GM12878 (cell line): Measurements from ENCODE around the gene PAOX. TPM values are rescaled to one million over a fixed set of nuclear protein-coding genes. Genes with fewer than 3 reads are reported as not detected.

Experiments used
- CHD2 ChIP-seq: IDR thresholded peaks from 2 replicates; pipeline ENCODE4 v1.6.1; 2011; ENCODE audit warnings: low read depth, low read length, improper control_type of control experiment, borderline replicate concordance
- IKZF1 ChIP-seq: fragments of 450-650 bp; conservative IDR thresholded peaks from 2 replicates; pipeline ENCODE4 v1.6.1; 2017; ENCODE audit warnings: antibody characterized with exemption, mild to moderate bottlenecking
- MEF2A ChIP-seq: IDR thresholded peaks from 2 replicates; pipeline ENCODE4 v1.6.1; 2011; ENCODE audit warnings: low read depth, mild to moderate bottlenecking, low read length, moderate library complexity; ENCODE audit not compliant: insufficient read depth
- PML ChIP-seq: IDR thresholded peaks from 2 replicates; pipeline ENCODE4 v1.6.1; 2012; ENCODE audit warnings: low read length, inconsistent platforms
- SMAD1 ChIP-seq: fragments of 450-650 bp; IDR thresholded peaks from 2 replicates; pipeline ENCODE4 v1.6.1; 2018; ENCODE audit warnings: mild to moderate bottlenecking, low read depth; ENCODE audit not compliant: partially characterized antibody
- SREBF2 ChIP-seq: IDR thresholded peaks from 2 replicates; pipeline ENCODE4 v1.6.1; 2012; ENCODE audit warnings: mild to moderate bottlenecking, low read length
- SRF ChIP-seq, 2 experiments: IDR thresholded peaks; 2 replicates each; pipeline ENCODE4 v1.6.1; 2011; ENCODE audit warnings: low read depth in 2 of 2, low read length in 2 of 2, mild to moderate bottlenecking in 1 of 2, moderate library complexity in 1 of 2
- ZNF622 ChIP-seq: fragments of 450-650 bp; IDR thresholded peaks from 2 replicates; pipeline ENCODE4 v1.6.1; 2017; ENCODE audit warnings: mild to moderate bottlenecking, inconsistent platforms
- polyA plus RNA-seq, 11 experiments: library from polyadenylated mRNA; depleted of rRNA in 4 of 11; unstranded in 6 of 11; stranded (reverse) in 5 of 11; fragments of >200 nt; fragmentation: Nextera tagmentation in 4 of 11; fragmentation: Illumina TruSeq in 1 of 11; extraction: Ambion mirVana in 4 of 11; extraction: Trizol in 1 of 11; gene quantifications; 1 replicate in 1 of 11; 2 replicates in 10 of 11; pipeline versions ENCODE4 v1.2.1 to v1.2.3, GENCODE V29; 2011 to 2016; ENCODE audit warnings: inconsistent platforms in 2 of 11, missing spikeins in 2 of 11, low read depth in 1 of 11
- total RNA-seq, 4 experiments: library from RNA; depleted of rRNA in 3 of 4; stranded (reverse); fragments of >200 nt in 3 of 4; fragmentation: Illumina TruSeq in 1 of 4; extraction: Trizol in 1 of 4; gene quantifications; 2 replicates each; pipeline versions ENCODE4 v1.2.1 to v1.2.3, GENCODE V29; 2013 to 2021
- TF ChIP-seq, protein P1 (sequence below): fragments of 450-650 bp; formaldehyde crosslinking; IDR thresholded peaks from 2 replicates; pipeline ENCODE4 v1.4.0; 2022; ENCODE audit warnings: mild to moderate bottlenecking, moderate library complexity
- TF ChIP-seq, protein P2 (sequence below): fragments of 150-350 bp; IDR thresholded peaks from 2 replicates; pipeline ENCODE4 v1.6.1; 2014; ENCODE audit warnings: mild to moderate bottlenecking, low read depth, low read length
- TF ChIP-seq, protein P3 (sequence below): fragments of 450-650 bp; IDR thresholded peaks from 2 replicates; pipeline ENCODE4 v1.6.1; 2017; ENCODE audit warnings: antibody characterized with exemption, mild to moderate bottlenecking, moderate library complexity
- TF ChIP-seq, protein P4 (sequence below): fragments of 450-650 bp; conservative IDR thresholded peaks from 2 replicates; pipeline ENCODE4 v1.6.1; 2017; ENCODE audit warnings: mild to moderate bottlenecking, moderate library complexity
- TF ChIP-seq, protein P5 (sequence below): fragments of 450-650 bp; IDR thresholded peaks from 2 replicates; pipeline ENCODE4 v1.6.1; 2017; ENCODE audit warnings: mild to moderate bottlenecking, moderate library complexity
- TF ChIP-seq, protein P6 (sequence below): IDR thresholded peaks from 2 replicates; pipeline ENCODE4 v1.6.1; 2012; ENCODE audit warnings: low read depth, low read length, improper control_type of control experiment

The PAOX gene
- total and polyA plus RNA-seq, 10 of the 15 experiments (the other 5 are each of a cell fraction or from before 2014, with no cell fraction given), result 1.2 to 22.2 (median 10.5) TPM

DNA sequence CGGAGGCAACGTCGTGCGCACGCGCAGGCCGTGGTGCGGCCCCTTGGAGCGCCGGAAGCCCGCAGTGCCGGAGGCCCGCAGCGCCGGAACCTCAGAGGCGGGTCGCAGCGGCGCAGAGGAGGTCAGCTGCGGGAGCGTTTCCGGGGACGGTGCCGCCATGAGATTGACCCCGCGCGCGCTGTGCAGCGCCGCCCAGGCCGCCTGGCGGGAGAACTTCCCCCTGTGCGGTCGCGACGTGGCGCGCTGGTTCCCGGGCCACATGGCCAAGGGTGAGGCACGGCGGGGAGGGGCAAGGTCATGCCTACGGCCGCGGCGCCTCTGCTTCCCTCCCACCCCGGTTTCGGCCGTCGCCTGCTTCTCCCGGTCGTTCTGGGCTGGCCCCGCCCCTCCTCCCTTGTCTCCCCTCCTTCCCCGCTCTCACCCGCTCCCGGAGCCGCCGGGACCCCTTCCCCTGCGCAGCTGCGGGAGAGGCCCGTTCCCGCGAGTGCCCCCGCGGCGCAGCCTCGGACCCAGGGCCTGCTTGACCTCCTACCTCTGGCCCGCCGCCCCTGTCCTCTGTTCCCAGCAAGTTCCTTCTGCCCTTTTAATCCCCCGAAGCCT is 15.1 kb downstream of the PAOX start, which contains the start of gene MTG1 (continued):
- TF ChIP-seq CHD2, result 0 out of 2 replicates have a peak, but pooled peaks have one; percentile 41
- TF ChIP-seq, protein P1, sequence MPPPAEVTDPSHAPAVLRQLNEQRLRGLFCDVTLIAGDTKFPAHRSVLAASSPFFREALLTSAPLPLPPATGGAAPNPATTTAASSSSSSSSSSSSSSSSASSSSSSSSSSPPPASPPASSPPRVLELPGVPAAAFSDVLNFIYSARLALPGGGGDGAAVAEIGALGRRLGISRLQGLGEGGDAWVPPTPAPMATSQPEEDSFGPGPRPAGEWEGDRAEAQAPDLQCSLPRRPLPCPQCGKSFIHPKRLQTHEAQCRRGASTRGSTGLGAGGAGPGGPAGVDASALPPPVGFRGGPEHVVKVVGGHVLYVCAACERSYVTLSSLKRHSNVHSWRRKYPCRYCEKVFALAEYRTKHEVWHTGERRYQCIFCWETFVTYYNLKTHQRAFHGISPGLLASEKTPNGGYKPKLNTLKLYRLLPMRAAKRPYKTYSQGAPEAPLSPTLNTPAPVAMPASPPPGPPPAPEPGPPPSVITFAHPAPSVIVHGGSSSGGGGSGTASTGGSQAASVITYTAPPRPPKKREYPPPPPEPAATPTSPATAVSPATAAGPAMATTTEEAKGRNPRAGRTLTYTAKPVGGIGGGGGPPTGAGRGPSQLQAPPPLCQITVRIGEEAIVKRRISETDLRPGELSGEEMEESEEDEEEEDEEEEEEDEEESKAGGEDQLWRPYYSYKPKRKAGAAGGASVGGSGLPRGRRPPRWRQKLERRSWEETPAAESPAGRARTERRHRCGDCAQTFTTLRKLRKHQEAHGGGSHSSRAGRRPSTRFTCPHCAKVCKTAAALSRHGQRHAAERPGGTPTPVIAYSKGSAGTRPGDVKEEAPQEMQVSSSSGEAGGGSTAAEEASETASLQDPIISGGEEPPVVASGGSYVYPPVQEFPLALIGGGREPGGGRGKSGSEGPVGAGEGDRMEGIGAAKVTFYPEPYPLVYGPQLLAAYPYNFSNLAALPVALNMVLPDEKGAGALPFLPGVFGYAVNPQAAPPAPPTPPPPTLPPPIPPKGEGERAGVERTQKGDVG (CRISPR knock-in tag), result no peak
- no peak for TF ChIP-seq MEF2A
- TF ChIP-seq, protein P2, sequence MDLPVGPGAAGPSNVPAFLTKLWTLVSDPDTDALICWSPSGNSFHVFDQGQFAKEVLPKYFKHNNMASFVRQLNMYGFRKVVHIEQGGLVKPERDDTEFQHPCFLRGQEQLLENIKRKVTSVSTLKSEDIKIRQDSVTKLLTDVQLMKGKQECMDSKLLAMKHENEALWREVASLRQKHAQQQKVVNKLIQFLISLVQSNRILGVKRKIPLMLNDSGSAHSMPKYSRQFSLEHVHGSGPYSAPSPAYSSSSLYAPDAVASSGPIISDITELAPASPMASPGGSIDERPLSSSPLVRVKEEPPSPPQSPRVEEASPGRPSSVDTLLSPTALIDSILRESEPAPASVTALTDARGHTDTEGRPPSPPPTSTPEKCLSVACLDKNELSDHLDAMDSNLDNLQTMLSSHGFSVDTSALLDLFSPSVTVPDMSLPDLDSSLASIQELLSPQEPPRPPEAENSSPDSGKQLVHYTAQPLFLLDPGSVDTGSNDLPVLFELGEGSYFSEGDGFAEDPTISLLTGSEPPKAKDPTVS, result no peak
- no peak for TF ChIP-seq SMAD1
- TF ChIP-seq SREBF2, result no peak; the same call in 1 of the 2 replicates
- TF ChIP-seq PML, result peak; percentile 82
- TF ChIP-seq, protein P3, sequence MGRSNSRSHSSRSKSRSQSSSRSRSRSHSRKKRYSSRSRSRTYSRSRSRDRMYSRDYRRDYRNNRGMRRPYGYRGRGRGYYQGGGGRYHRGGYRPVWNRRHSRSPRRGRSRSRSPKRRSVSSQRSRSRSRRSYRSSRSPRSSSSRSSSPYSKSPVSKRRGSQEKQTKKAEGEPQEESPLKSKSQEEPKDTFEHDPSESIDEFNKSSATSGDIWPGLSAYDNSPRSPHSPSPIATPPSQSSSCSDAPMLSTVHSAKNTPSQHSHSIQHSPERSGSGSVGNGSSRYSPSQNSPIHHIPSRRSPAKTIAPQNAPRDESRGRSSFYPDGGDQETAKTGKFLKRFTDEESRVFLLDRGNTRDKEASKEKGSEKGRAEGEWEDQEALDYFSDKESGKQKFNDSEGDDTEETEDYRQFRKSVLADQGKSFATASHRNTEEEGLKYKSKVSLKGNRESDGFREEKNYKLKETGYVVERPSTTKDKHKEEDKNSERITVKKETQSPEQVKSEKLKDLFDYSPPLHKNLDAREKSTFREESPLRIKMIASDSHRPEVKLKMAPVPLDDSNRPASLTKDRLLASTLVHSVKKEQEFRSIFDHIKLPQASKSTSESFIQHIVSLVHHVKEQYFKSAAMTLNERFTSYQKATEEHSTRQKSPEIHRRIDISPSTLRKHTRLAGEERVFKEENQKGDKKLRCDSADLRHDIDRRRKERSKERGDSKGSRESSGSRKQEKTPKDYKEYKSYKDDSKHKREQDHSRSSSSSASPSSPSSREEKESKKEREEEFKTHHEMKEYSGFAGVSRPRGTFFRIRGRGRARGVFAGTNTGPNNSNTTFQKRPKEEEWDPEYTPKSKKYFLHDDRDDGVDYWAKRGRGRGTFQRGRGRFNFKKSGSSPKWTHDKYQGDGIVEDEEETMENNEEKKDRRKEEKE, result no peak
- TF ChIP-seq, protein P4, sequence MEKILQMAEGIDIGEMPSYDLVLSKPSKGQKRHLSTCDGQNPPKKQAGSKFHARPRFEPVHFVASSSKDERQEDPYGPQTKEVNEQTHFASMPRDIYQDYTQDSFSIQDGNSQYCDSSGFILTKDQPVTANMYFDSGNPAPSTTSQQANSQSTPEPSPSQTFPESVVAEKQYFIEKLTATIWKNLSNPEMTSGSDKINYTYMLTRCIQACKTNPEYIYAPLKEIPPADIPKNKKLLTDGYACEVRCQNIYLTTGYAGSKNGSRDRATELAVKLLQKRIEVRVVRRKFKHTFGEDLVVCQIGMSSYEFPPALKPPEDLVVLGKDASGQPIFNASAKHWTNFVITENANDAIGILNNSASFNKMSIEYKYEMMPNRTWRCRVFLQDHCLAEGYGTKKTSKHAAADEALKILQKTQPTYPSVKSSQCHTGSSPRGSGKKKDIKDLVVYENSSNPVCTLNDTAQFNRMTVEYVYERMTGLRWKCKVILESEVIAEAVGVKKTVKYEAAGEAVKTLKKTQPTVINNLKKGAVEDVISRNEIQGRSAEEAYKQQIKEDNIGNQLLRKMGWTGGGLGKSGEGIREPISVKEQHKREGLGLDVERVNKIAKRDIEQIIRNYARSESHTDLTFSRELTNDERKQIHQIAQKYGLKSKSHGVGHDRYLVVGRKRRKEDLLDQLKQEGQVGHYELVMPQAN, result peak; percentile 70; the same call in 1 of the 2 replicates
- peak; percentile 95 for TF ChIP-seq IKZF1
- TF ChIP-seq, protein P5, sequence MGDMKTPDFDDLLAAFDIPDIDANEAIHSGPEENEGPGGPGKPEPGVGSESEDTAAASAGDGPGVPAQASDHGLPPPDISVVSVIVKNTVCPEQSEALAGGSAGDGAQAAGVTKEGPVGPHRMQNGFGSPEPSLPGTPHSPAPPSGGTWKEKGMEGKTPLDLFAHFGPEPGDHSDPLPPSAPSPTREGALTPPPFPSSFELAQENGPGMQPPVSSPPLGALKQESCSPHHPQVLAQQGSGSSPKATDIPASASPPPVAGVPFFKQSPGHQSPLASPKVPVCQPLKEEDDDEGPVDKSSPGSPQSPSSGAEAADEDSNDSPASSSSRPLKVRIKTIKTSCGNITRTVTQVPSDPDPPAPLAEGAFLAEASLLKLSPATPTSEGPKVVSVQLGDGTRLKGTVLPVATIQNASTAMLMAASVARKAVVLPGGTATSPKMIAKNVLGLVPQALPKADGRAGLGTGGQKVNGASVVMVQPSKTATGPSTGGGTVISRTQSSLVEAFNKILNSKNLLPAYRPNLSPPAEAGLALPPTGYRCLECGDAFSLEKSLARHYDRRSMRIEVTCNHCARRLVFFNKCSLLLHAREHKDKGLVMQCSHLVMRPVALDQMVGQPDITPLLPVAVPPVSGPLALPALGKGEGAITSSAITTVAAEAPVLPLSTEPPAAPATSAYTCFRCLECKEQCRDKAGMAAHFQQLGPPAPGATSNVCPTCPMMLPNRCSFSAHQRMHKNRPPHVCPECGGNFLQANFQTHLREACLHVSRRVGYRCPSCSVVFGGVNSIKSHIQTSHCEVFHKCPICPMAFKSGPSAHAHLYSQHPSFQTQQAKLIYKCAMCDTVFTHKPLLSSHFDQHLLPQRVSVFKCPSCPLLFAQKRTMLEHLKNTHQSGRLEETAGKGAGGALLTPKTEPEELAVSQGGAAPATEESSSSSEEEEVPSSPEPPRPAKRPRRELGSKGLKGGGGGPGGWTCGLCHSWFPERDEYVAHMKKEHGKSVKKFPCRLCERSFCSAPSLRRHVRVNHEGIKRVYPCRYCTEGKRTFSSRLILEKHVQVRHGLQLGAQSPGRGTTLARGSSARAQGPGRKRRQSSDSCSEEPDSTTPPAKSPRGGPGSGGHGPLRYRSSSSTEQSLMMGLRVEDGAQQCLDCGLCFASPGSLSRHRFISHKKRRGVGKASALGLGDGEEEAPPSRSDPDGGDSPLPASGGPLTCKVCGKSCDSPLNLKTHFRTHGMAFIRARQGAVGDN, result peak; percentile 86
- TF ChIP-seq, protein P6, sequence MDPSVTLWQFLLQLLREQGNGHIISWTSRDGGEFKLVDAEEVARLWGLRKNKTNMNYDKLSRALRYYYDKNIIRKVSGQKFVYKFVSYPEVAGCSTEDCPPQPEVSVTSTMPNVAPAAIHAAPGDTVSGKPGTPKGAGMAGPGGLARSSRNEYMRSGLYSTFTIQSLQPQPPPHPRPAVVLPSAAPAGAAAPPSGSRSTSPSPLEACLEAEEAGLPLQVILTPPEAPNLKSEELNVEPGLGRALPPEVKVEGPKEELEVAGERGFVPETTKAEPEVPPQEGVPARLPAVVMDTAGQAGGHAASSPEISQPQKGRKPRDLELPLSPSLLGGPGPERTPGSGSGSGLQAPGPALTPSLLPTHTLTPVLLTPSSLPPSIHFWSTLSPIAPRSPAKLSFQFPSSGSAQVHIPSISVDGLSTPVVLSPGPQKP, result peak; percentile 91
- TF ChIP-seq SRF (IDR thresholded peaks at IDR 0.05; ENCODE audit: low read depth in 2 of 2, low read length in 2 of 2), result peak; percentile 50 to 77; a peak in 2 of 4 replicates
- TF ChIP-seq ZNF622, result no peak
